GM21423 (cell line): ENCODE measurements around the gene REXO2.

Source experiments
- ATAC-seq: cut with Tn5 transposase; IDR thresholded peaks from one replicate; pipeline ENCODE4 v1.9.1; 2021; ENCODE audit warnings: mild to moderate bottlenecking, moderate library complexity; ENCODE audit not compliant: unreplicated experiment

REXO2 gene

GRCh38 chr11:114440121-114440860 is 1.0 kb downstream of the REXO2 start:
- ATAC-seq: no peak

GRCh38 chr11:114440971-114441763 is 1.9 kb downstream of the REXO2 start:
- no peak for ATAC-seq

GRCh38 chr11:114441921-114442320 is 2.7 kb downstream of the REXO2 start:
- no peak for ATAC-seq

GRCh38 chr11:114442536-114442935 is 3.3 kb downstream of the REXO2 start:
- ATAC-seq: no peak

GRCh38 chr11:114447444-114447843 is 8.2 kb downstream of the REXO2 start:
- no peak for ATAC-seq

GRCh38 chr11:114447892-114448291 is 8.6 kb downstream of the REXO2 start:
- no peak for ATAC-seq

- ATAC-seq: no peak
Measured at GRCh38 chr11:114448749-114449482, 9.6 kb downstream of the REXO2 start.

GRCh38 chr11:114449845-114450244 is 10.6 kb downstream of the REXO2 start:
- no peak for ATAC-seq

GRCh38 chr11:114452399-114452798 is 13.1 kb downstream of the REXO2 start:
- no peak for ATAC-seq

GRCh38 chr11:114463999-114464398 is 24.7 kb downstream of the REXO2 start:
- ATAC-seq: no peak

- ATAC-seq: no peak
Measured at GRCh38 chr11:114466742-114467141, 27.5 kb downstream of the REXO2 start.

GRCh38 chr11:114472661-114473060 is 33.4 kb downstream of the REXO2 start:
- no peak for ATAC-seq

GRCh38 chr11:114478001-114478410 is 38.7 kb downstream of the REXO2 start:
- ATAC-seq: no peak

- ATAC-seq: no peak
Measured at GRCh38 chr11:114478768-114479167, 39.5 kb downstream of the REXO2 start.

GRCh38 chr11:114479331-114479730 is 40.1 kb downstream of the REXO2 start:
- no peak for ATAC-seq

GRCh38 chr11:114482114-114482513 is 42.8 kb downstream of the REXO2 start:
- ATAC-seq: no peak

GRCh38 chr11:114483929-114484328 is 44.7 kb downstream of the REXO2 start:
- no peak for ATAC-seq

- ATAC-seq: no peak
Measured at GRCh38 chr11:114496915-114497314, 57.6 kb downstream of the REXO2 start.

GRCh38 chr11:114499756-114500155 is 60.5 kb downstream of the REXO2 start:
- no peak for ATAC-seq
